ENCODE measurements around the gene NUP62. TPM values are rescaled to one million over a fixed set of nuclear protein-coding genes. Genes with fewer than 3 reads are reported as not detected.

Gene NUP62
- total RNA-seq, 1 experiment from 2014 or later: 91.3 TPM

DNA sequence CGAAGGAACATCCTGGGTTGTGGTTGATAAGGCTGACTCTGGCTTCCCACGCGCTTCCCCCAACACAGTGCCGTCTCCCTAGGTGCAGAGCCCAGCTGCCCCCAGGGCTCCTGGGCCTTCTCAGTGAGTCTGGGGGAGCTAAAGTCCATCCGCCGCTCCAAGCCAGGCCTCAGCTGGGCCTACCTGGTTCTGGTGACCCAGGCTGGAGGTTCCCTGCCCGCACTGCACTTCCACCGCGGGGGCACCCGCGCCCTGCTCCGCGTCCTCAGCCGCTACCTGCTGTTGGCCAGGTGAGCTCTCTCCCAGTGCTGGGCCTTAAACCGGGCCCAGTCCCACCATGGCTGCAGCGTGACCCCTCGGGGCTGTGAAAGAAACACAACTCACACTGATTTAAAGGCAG lies 48.1 kb downstream of the NUP62 start:
- no peak for DNase-seq (ENCODE audit: low spot score)

- DNase-seq (ENCODE audit: low spot score): no peak
Measured at GRCh38 chr19:49880162-49880869, 49.0 kb downstream of the NUP62 start.

DNA sequence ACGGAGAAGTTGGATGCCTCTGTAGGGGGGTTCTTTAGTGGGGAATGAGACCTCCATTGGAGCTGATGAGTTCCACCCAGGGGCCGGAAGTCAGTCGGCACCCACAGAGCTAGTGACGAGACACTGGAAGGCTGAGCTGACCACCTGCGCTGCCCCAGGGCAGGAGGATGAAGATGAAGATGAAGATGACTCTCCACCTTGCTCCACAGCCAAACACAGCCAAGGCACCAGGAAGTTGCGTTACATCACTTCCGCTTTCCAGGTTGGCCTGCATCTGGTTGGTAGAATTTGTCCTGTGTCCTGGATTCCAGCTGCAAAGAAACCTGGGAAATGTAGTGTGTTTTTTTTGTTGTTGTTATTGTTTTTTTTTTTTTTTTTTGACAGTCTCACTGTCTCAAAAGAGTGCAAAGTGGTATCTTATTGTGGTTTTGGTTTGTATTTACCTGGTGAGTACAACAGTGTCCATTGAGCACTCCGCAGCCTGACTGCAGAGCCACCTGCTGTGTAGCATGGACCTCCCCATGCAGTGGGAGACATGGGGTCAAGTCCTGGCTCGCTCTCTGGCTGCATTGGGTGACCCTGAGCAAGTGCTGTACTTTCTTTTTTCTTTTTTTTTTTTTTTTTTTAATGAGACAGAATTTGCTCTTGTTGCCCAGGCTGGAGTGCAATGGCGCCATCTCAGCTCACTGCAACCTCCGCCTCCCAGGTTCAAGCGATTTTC lies 49.9 kb downstream of the NUP62 start:
- no peak for DNase-seq (ENCODE audit: low spot score)

- no peak for DNase-seq (ENCODE audit: low spot score)
Measured at GRCh38 chr19:49878744-49879070, 50.6 kb downstream of the NUP62 start.

DNA sequence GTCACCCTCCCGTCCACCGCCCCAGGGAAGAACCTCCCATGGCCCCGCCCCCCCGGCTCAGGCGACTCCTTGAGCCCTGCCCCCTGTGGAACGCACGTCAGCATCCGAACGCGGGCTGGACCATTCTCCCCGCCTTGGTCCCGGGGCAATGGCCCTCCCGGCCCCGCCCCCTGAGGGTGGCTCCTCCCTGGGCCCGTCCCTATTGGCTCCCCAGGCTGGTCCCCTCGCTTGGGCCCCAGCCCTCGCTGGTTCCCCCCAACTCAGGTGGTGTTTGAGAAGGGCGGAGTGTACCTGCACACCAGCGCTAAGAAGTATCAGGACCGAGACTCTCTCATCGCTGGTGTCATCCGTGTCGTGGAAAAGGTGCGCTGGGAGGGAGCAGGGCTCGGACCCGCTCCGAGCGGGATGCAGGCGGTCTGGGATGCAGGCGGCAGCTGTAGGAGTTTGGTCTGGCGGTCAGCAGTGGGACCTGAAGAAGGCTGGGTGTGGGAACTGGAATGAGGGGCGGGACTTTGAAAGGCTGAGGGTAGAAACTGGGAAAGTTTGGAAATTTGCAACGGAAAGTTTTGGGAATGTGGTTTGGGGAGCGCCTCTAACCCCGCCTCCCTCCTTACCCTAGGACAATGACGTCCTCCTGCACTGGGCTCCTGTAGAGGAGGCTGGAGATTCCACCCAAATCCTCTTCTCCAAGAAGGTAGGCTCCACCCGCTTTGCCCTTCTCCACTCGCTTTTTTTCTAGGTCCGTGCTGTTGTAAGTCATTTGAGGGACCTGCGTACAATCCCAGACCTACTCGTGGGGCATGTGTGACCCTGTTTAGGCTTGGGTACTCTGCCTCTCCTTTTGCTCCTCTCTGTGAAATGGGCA lies 51.2 kb downstream of the NUP62 start:
- DNase-seq (ENCODE audit: low spot score): peak; percentile 95

DNA sequence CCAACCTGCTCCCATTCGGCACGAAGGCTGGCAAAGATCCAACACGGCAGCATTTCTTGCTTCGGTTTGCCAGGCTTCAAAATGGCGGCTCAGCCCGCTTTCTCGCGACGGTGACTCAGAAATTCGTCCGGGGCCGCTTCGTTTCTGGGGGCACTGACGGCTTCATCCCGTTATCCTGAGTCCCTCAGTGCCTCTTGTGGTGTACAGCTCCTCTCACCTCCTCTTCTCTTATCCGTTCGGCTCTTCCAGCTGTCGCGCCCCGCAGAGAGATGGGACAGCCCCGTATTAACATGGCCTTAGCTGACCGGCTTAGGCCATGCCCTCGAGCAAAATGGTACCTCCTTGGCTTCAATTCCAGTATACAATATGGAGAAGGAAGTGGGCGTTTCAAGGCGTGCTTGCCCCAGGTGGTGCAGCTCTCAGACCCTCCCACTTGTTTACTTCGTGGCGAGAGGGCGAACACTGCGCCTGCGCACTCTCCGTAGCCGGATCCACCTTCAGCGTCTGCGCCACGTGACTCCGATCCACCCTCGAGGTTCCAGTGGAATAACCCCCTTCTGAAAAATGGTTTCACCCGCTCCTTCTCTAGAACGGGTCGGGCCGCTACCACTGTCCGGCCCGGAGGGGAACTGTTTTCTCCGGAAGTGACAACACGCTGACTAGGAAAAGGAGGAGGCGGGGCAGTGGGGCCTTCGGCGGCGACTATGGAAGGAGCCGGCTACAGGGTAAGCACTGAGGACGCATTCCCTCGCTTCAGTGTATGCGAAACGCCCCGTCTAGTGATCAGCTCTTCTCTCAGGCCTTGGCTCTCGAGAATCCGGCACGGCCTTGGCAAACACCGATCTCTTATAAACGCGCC lies 52.1 kb downstream of the NUP62 start, which contains the start of the genes AKT1S1 and TBC1D17:
Gene AKT1S1 (minus strand): TSS at position 336 of the 859 bp plus-strand sequence. CDS start 4,060 bp downstream, outside the sequence.
Gene TBC1D17 (plus strand): TSS at position 683 of the 859 bp plus-strand sequence. CDS start 22 bp downstream, at position 705.
- DNase-seq (ENCODE audit: low spot score): peak; percentile 100

DNA sequence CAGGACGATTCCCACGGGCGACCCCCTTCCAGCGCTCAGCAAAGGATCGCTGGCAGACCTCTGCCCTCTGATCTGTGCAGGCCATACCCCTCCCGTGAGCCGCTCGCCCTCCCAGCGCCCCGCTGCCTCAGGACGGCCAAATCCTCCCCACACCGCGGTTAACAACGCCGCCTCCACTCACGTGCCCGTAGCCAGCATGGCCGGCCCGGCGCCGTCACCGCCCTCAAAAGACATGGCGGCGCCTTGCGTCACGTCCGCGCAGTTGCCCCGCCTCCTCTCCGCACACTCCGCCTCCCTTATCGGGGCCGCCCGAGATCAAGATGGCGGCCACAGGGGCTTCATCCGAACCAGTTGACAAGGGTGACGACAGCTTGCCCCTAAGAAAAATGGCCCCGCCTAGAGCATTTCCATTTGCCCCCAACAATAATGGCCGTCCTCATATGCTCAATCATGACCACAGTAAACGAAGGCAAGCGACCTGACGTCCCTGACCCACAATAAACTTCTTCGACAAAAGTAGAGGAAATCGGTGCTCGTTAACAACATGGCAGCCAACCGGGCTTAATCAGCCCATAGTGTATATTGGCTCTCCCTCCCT lies 52.8 kb downstream of the NUP62 start:
- DNase-seq (ENCODE audit: low spot score): peak; percentile 99

DNA sequence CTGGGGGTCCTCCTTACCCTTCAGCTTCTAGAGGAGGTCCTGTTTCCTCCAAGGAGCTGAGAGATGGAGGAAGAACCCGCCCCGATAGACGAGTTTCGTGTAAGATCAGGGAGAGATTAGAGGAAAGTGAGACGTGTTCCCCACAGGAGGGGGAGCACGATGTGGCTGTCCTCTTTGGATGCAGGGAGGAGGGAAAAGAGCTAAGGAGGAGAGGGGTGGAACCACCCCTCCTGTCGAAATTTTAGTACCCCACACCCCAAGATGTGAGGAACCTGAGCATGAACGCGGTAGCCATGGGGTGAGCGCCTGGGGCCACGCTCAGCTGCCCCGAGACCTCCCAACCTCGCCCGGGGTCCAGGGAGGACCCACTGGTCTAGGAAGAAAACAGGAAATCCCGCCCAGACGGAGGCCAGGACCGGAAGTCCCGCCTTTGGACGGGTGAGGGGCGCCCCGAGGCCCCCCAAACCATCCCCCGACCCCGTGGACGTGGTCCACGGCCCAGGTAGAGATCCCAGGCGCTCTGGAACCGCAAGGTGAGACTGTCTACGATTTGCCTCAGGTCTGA lies 53.4 kb downstream of the NUP62 start:
- no peak for DNase-seq (ENCODE audit: low spot score)

- no peak for DNase-seq (ENCODE audit: low spot score)
Measured at GRCh38 chr19:49875177-49875576, 54.1 kb downstream of the NUP62 start.

GRCh38 chr19:49874503-49875157 lies 54.7 kb downstream of the NUP62 start:
- no peak for DNase-seq (ENCODE audit: low spot score)

- DNase-seq (ENCODE audit: low spot score): no peak
Measured at GRCh38 chr19:49873834-49874233, 55.5 kb downstream of the NUP62 start.

- no peak for DNase-seq (ENCODE audit: low spot score)
Measured at GRCh38 chr19:49873129-49873521, 56.2 kb downstream of the NUP62 start.

GRCh38 chr19:49872245-49873128 lies 56.8 kb downstream of the NUP62 start:
- DNase-seq (ENCODE audit: low spot score): no peak

- DNase-seq (ENCODE audit: low spot score): no peak
Measured at GRCh38 chr19:49871349-49871985, 57.8 kb downstream of the NUP62 start.

DNA sequence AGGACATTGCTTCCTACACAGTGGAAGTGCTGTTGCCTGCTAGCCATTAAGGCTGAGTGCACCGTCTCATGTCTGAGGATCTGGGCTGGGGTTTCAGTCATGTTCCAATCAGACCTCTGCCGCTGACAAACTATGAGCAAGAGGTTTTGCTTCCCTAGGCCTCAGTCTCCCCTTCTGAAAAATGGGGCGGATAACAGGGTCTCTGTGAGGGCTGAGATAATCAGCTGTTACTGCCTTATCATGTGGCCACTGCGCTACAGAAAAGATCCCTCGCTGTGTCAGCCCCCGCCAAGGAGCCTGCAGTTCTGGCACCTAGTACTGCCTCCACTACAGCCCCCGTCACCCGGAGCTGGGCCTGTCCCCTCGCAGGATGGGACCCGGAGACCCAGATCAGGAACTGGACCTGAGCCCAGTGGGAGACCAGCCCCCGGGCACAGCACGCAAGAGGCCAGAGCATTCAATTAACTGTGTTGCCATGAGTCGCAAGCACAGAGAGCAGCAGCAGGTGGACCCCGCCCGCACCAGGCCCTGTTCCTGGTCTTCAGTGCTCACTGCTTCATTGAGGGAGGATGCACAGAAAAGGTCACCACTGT lies 58.9 kb downstream of the NUP62 start:
- no peak for DNase-seq (ENCODE audit: low spot score)

DNA sequence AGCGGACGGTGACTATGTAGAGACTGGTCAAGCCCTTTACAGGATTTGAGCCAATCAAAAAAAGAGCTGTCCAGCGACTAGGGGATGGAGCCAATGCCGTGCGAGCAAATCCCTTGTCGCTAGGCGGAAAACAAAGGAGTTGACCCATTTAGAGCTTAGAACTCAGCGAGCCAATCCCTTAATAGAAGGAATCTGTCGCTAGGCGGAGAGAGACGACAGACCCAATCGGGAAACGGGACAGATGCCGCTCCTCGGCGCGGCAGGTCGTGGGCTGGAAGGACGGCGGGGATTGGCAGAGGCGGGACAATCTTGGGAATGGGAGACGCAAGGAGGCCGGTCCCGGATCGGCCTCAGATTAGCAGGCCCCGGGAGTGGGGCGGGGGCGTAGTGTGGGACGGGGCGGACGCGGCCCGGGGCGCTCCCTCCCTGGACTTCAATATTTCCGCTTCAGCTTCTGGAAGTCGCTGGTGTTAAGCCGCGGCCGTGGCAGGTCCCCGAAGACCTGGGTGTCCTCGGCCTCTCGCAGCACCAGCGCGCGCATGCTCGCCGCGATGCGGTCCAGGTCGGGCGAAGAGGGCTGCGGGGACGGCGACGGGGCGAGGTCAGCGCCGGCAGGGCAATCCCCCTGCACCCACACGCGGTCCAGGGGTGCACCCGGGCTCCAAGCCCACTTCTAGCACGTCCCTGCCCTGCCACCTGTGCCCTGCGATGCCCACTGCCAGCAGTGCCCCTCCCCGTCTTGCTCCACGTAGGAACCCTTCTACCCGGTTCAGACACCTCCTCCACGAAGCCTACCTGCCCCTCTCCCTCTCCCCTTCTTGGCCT lies 59.6 kb downstream of the NUP62 start:
- DNase-seq (ENCODE audit: low spot score): peak; percentile 100

- DNase-seq (ENCODE audit: low spot score): no peak
Measured at GRCh38 chr19:49869009-49869483, 60.3 kb downstream of the NUP62 start.
